Measurements from ENCODE around the gene ULK1. TPM values are rescaled to one million over a fixed set of nuclear protein-coding genes. Genes with fewer than 3 reads are reported as not detected.
A peak's percentile ranks its signal among the peaks of the same experiment; 100 is the strongest.

The ULK1 gene
- total and polyA plus RNA-seq, 2 of the 13 experiments (the other 11 are each of a cell fraction or from before 2014, with no cell fraction given), result 2.8 to 10.1 TPM

GRCh38 chr12:131949431-131950181, 55.2 kb downstream of the ULK1 start, which contains the start of gene EP400 (continued):
- no peak for TF ChIP-seq PBX2 (CRISPR knock-in tag; IDR thresholded peaks at IDR 0.05)
- no peak for TF ChIP-seq EZH2 (conservative IDR thresholded peaks at IDR 0.05; ENCODE audit: low read depth, low read length)
- no peak for TF ChIP-seq TAF15 (IDR thresholded peaks at IDR 0.05; ENCODE audit: low read depth, low read length, poor library complexity, severe bottlenecking)
- no peak for TF ChIP-seq ZNF772 (CRISPR knock-in tag; IDR thresholded peaks at IDR 0.05)
- TF ChIP-seq SP2 (CRISPR knock-in tag; IDR thresholded peaks at IDR 0.05), result no peak
- TF ChIP-seq, protein P1, sequence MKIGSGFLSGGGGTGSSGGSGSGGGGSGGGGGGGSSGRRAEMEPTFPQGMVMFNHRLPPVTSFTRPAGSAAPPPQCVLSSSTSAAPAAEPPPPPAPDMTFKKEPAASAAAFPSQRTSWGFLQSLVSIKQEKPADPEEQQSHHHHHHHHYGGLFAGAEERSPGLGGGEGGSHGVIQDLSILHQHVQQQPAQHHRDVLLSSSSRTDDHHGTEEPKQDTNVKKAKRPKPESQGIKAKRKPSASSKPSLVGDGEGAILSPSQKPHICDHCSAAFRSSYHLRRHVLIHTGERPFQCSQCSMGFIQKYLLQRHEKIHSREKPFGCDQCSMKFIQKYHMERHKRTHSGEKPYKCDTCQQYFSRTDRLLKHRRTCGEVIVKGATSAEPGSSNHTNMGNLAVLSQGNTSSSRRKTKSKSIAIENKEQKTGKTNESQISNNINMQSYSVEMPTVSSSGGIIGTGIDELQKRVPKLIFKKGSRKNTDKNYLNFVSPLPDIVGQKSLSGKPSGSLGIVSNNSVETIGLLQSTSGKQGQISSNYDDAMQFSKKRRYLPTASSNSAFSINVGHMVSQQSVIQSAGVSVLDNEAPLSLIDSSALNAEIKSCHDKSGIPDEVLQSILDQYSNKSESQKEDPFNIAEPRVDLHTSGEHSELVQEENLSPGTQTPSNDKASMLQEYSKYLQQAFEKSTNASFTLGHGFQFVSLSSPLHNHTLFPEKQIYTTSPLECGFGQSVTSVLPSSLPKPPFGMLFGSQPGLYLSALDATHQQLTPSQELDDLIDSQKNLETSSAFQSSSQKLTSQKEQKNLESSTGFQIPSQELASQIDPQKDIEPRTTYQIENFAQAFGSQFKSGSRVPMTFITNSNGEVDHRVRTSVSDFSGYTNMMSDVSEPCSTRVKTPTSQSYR (CRISPR knock-in tag; IDR thresholded peaks at IDR 0.05; ENCODE audit: borderline replicate concordance), result no peak
- TF ChIP-seq, protein P2, sequence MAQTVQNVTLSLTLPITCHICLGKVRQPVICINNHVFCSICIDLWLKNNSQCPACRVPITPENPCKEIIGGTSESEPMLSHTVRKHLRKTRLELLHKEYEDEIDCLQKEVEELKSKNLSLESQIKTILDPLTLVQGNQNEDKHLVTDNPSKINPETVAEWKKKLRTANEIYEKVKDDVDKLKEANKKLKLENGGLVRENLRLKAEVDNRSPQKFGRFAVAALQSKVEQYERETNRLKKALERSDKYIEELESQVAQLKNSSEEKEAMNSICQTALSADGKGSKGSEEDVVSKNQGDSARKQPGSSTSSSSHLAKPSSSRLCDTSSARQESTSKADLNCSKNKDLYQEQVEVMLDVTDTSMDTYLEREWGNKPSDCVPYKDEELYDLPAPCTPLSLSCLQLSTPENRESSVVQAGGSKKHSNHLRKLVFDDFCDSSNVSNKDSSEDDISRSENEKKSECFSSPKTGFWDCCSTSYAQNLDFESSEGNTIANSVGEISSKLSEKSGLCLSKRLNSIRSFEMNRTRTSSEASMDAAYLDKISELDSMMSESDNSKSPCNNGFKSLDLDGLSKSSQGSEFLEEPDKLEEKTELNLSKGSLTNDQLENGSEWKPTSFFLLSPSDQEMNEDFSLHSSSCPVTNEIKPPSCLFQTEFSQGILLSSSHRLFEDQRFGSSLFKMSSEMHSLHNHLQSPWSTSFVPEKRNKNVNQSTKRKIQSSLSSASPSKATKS (CRISPR knock-in tag; IDR thresholded peaks at IDR 0.05), result no peak; the same call in 1 of the 2 replicates
- no peak for TF ChIP-seq ZNF367 (CRISPR knock-in tag; IDR thresholded peaks at IDR 0.05; ENCODE audit: borderline replicate concordance)
- TF ChIP-seq PAF1 (CRISPR knock-in tag; IDR thresholded peaks at IDR 0.05), result no peak
- TF ChIP-seq FOSL1 (CRISPR knock-in tag; IDR thresholded peaks at IDR 0.05; ENCODE audit: borderline replicate concordance), result no peak
- TF ChIP-seq, protein P3, sequence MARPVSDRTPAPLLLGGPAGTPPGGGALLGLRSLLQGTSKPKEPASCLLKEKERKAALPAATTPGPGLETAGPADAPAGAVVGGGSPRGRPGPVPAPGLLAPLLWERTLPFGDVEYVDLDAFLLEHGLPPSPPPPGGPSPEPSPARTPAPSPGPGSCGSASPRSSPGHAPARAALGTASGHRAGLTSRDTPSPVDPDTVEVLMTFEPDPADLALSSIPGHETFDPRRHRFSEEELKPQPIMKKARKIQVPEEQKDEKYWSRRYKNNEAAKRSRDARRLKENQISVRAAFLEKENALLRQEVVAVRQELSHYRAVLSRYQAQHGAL (CRISPR knock-in tag; IDR thresholded peaks at IDR 0.05; ENCODE audit: not compliant biosample characterization), result peak; percentile 67
- no peak for TF ChIP-seq KAT2B (IDR thresholded peaks at IDR 0.05; ENCODE audit: borderline replicate concordance, low read depth, low read length)
- no peak for TF ChIP-seq MNT (IDR thresholded peaks at IDR 0.05)
- TF ChIP-seq TP53 (CRISPR knock-in tag; conservative IDR thresholded peaks at IDR 0.05), result no peak
- TF ChIP-seq ZNF24 (IDR thresholded peaks at IDR 0.05), result no peak
- no peak for TF ChIP-seq RCOR2 (CRISPR knock-in tag; IDR thresholded peaks at IDR 0.05)
- peak; percentile 77 for TF ChIP-seq HOXA3 (CRISPR knock-in tag; IDR thresholded peaks at IDR 0.05)
- TF ChIP-seq ONECUT2 (CRISPR knock-in tag; IDR thresholded peaks at IDR 0.05), result no peak
- TF ChIP-seq ZBTB20 (CRISPR knock-in tag; IDR thresholded peaks at IDR 0.05; ENCODE audit: borderline replicate concordance, low read depth), result no peak
- no peak for TF ChIP-seq NR2F6 (IDR thresholded peaks at IDR 0.05)
- no peak for TF ChIP-seq NR2F6 (CRISPR knock-in tag; IDR thresholded peaks at IDR 0.05)

Measured in HepG2 (cell line).